Urinary bladder (tissue), 4 donors: ENCODE data around the gene CFL1. TPM values are rescaled to one million over a fixed set of nuclear protein-coding genes. Genes with fewer than 3 reads are reported as not detected.

Experiments
- DNase-seq: peaks from one replicate; pipeline ENCODE4 v3.0.0-alpha.2; 2015; ENCODE audit errors: extremely low spot score
- H3K27ac ChIP-seq: one replicate; pipeline ENCODE4 v1.5.1; 2013; ENCODE audit warnings: low read depth, mild to moderate bottlenecking, moderate library complexity
- H3K36me3 ChIP-seq: one replicate; pipeline ENCODE4 v1.6.1; 2013; ENCODE audit warnings: mild to moderate bottlenecking, moderate library complexity; ENCODE audit not compliant: insufficient read depth
- H3K4me1 ChIP-seq: one replicate; pipeline ENCODE4 v1.6.1; 2013; ENCODE audit warnings: mild to moderate bottlenecking, moderate library complexity; ENCODE audit not compliant: insufficient read depth
- H3K4me3 ChIP-seq: one replicate; pipeline ENCODE4 v1.5.1; 2013; ENCODE audit warnings: low read depth, low read length
- WGBS: extraction: QIAGEN DNeasy Blood & Tissue Kit; methylation state at CpG from one replicate; pipeline ENCODE4 v1.1.7; 2013; 5-methylcytosine and 5-hydroxymethylcytosine counted together
- polyA plus RNA-seq: library from polyadenylated mRNA; stranded (reverse); fragments of 200-250 nt; gene quantifications from one replicate; pipeline ENCODE4 v1.2.3, GENCODE V29; 2013
- total RNA-seq: library from RNA; depleted of rRNA; stranded (reverse); fragments of >200 nt; gene quantifications from one replicate; pipeline ENCODE4 v1.2.3, GENCODE V29; 2014
- donor health status: healthy with polysubstance abuse.
- donor health status: healthy.

The CFL1 gene
- total and polyA plus RNA-seq, 2 donors = 231 to 728 TPM

- Histone ChIP-seq H3K4me3 (no peak overlapping the region), H3K36me3 (no peaks in the 10 kb centered on the region), H3K27ac (no peak overlapping the region), H3K4me1 (peaks cover 4% of the 10 kb centered on the region)
- no peak for DNase-seq
- WGBS = 96% methylated on average over 3 of the region's 3 CpGs
Observed at GRCh38 chr11:65868907-65869306, 10.9 kb upstream of the CFL1 start.

- no peak overlapping the region for H3K4me3 ChIP-seq
- H3K27ac ChIP-seq = no peak overlapping the region
- peaks cover 4% of the 10 kb centered on the region for H3K4me1 ChIP-seq
- WGBS = 82% methylated on average over 19 of the region's 19 CpGs
- no peaks in the 10 kb centered on the region for H3K36me3 ChIP-seq
- no peak for DNase-seq
Observed at GRCh38 chr11:65868076-65868667, 10.2 kb upstream of the CFL1 start.

- no peaks in the 10 kb centered on the region for H3K36me3 ChIP-seq
- WGBS = 53% methylated on average over 29 of the region's 29 CpGs
Observed at GRCh38 chr11:65867284-65868071, 9.5 kb upstream of the CFL1 start.

DNA sequence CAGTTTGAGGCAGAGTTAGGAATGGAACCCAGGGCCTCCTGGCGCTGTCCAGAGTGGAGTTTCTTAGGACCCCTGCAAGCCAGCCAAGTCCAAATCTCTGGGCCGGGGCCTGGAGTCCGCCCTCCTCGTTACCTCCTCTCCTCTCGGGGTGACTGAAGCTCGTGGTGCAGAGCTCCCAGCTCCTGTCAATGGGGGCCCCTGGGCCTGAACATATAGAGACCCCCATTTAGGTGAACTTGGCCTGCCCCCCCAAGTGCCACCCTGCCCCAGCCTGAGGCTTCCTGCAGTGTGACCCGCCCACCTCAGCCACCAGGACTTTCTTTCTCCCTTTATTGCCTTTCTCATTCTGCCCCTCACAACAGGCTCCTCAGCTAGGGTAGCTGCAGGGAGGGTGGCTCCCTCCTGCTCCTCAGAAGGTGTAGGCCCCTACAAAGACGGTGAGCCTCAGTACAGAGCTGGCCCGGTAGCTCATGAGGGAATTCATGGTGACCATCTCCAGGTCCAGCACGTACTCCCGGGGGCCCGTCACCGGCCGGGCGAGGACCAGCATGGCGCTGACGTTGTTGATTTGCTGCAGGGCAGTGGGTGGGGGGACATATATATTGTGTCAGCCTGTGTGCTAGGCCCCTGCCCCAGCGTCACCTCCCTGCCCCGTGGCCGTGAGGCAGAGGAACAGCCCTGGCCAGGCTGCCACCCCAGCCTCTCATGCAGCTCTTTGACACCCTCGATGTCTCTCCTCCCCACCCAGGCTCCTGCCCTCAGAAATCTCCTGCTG, 8.7 kb upstream of the CFL1 start:
- Histone ChIP-seq H3K36me3 (no peaks in the 10 kb centered on the region), H3K27ac (no peak overlapping the region), H3K4me1 (peaks cover 2% of the 10 kb centered on the region), H3K4me3 (no peak overlapping the region)
- no peak for DNase-seq
- 78% methylated on average over 21 of the region's 21 CpGs for WGBS

More at GRCh38 chr11:65867284-65868071, 9.5 kb upstream of the CFL1 start:
- H3K4me1 ChIP-seq = peaks cover 3% of the 10 kb centered on the region
- DNase-seq = no peak
- H3K4me3 ChIP-seq = no peak overlapping the region
- no peak overlapping the region for H3K27ac ChIP-seq

DNA sequence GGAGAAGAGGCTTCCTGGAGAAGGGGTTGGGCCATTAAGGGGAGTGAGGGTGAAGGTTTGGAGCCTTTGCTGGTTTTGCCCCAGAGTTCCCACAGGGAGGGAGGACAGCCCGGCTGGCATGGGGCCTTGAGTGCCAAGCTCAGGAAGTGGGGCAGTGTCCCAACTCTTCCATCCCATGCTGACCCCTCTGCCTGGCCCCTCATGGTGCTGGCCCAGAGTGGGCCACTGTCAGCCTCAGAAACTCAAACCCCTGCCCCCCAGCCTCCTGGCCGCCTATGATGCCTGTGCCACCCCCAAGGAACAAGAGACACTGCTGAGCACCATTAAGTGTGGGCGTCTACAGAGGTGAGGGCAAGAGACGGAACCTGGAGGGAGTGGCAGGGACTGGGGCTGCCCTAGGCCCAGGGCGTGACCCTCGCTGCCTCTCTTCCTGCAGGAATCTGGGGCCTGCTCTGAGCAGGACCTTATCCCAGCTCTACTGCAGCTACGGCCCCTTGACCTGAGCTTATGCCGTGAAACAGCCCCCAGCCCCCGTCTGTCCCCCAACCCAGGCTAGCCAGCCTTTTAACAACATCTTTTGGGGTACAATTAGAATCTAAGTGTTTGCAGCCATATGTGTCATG, 7.7 kb upstream of the CFL1 start:
- Histone ChIP-seq H3K4me1 (no peaks in the 10 kb centered on the region), H3K36me3 (no peaks in the 10 kb centered on the region), H3K27ac (no peak overlapping the region), H3K4me3 (no peak overlapping the region)
- WGBS = 78% methylated on average over 9 of the region's 9 CpGs
- no peak for DNase-seq

DNA sequence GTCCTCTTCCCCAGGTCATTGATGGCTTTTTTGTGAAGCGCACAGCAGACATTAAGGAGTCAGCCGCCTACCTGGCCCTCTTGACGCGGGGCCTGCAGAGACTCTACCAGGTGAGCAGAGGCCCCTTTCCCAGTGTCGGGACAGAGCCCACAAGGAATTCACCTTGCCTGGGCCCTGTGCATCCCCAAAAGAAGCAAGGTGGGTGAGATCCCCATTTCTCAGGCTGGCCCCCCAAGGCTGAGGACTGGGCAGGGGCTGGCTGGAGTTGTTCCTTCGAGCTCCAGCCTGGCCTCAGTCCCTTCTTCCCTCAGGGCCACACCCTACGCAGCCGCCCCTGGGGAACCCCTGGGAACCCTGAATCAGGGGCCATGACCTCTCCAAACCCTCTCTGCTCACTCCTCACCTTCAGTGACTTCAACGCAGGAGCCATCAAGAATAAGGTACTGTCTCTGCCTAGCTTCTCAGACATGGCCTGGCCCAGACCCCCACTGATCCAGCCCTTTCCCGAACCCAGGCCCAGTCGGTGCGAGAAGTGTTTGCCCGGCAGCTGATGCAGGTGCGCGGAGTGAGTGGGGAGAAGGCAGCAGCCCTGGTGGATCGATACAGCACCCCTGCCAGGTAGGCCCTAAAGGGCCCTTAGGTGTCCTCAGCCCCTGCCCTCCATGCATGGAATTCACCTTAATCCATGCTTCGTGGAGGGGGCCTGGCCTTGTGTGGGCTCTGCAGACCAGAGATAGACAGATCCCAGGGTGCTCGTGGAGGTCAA, 6.9 kb upstream of the CFL1 start:
- 82% methylated on average over 18 of the region's 18 CpGs for WGBS

GRCh38 chr11:65863889-65864705, 6.1 kb upstream of the CFL1 start:
- 82% methylated on average over 12 of the region's 12 CpGs for WGBS
- Histone ChIP-seq H3K4me1 (no peaks in the 10 kb centered on the region), H3K4me3 (no peak overlapping the region), H3K36me3 (no peaks in the 10 kb centered on the region), H3K27ac (no peak overlapping the region)
- DNase-seq = no peak

More for the DNA sequence above, 6.9 kb upstream of the CFL1 start:
- Histone ChIP-seq H3K4me3 (no peak overlapping the region), H3K27ac (no peak overlapping the region), H3K36me3 (no peaks in the 10 kb centered on the region), H3K4me1 (no peaks in the 10 kb centered on the region)
- DNase-seq = no peak

- 87% methylated on average over 24 of the region's 24 CpGs for WGBS
- no peak for DNase-seq
- Histone ChIP-seq H3K4me1 (no peaks in the 10 kb centered on the region), H3K27ac (no peak overlapping the region), H3K4me3 (no peak overlapping the region), H3K36me3 (no peaks in the 10 kb centered on the region)
Observed at GRCh38 chr11:65862941-65863888, 5.2 kb upstream of the CFL1 start.

GRCh38 chr11:65862191-65862735, 4.3 kb upstream of the CFL1 start:
- Histone ChIP-seq H3K36me3 (no peaks in the 10 kb centered on the region), H3K27ac (no peak overlapping the region), H3K4me1 (no peaks in the 10 kb centered on the region), H3K4me3 (no peak overlapping the region)
- WGBS = 87% methylated on average over 5 of the region's 5 CpGs
- no peak for DNase-seq

DNA sequence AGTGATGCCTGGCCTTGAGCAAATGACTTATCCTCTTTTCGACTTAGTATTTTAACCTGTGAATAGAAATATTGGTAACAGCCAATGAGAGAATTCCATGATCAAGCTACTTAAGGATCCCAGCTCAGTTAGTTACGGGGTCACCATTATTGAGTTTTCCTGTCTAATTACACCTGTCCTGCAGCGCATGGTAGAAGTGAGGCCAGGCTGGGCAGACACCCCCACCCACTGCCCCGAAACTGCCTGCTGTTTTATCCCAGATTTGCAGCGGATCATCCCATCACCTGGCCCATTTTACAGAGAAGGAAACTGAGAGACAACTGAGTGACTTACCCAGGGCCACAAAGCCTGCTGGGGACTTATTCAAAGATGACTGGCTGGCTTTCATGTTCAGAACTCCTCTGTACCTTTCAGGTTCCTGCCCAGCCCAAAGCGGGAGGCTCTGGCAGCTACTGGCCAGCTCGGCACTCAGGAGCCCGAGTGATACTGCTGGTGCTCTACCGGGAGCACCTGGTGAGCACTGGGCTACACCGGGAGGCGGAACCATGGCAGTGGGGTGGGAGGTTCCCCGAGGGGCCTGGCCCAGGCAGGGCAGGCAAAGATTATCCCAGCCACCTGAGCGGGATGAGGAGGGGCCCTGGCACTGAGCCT, 3.7 kb upstream of the CFL1 start:
- Histone ChIP-seq H3K36me3 (no peaks in the 10 kb centered on the region), H3K4me1 (no peaks in the 10 kb centered on the region), H3K4me3 (no peak overlapping the region), H3K27ac (no peak overlapping the region)
- WGBS = 86% methylated on average over 13 of the region's 13 CpGs
- DNase-seq = no peak

GRCh38 chr11:65861165-65861505, 3.2 kb upstream of the CFL1 start:
- no peak for DNase-seq
- Histone ChIP-seq H3K27ac (peak overlapping the region; percentile 95), H3K4me1 (no peaks in the 10 kb centered on the region), H3K4me3 (peak overlapping the region; percentile 72), H3K36me3 (no peaks in the 10 kb centered on the region)
- 7% methylated on average over 14 of the region's 14 CpGs for WGBS
